ENCODE data around the gene PARP8.

Gene PARP8

DNA sequence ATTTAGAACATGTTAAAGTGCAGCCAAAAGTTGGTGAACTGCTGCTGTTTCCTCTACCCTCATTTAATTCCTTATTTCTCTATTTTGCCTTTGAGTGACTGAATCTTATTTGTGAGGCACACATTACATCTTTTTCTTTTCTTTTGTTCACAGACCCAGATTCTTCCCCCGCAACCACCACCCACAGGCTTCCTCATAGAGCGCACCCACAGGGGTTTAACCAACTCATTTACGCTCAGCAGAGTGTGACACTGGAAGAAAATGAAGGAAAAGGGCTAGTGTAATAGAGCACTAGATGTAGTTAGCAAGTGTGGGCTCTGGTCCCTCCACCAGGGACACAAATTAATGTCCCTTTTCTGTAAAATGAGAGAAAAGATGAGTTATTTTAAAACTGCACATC is 200.7 kb downstream of the PARP8 start:
- DNase-seq (ENCODE audit: insufficient read length, low spot score) (no peak), FAIRE-seq (no peak)
- TF ChIP-seq POLR2AphosphoS5 (IDR thresholded peaks at IDR 0.05; ENCODE audit: low read depth, low read length) (no peak), POU2F2 (IDR thresholded peaks at IDR 0.05; ENCODE audit: low read depth, low read length) (no peak), TAF1 (IDR thresholded peaks at IDR 0.05; ENCODE audit: low read depth, low read length) (no peak), PAX5 (IDR thresholded peaks at IDR 0.05; ENCODE audit: insufficient read depth, low read length, severe bottlenecking) (no peak), SPI1 (IDR thresholded peaks at IDR 0.05; ENCODE audit: low read depth, low read length) (no peak), POLR2A (IDR thresholded peaks at IDR 0.05; ENCODE audit: low read depth, low read length) (no peak)

GRCh38 chr5:50873595-50874277 is 207.3 kb downstream of the PARP8 start:
- TF ChIP-seq SPI1 (IDR thresholded peaks at IDR 0.05; ENCODE audit: low read depth, low read length) (no peak), PAX5 (IDR thresholded peaks at IDR 0.05; ENCODE audit: insufficient read depth, low read length, severe bottlenecking) (no peak), TAF1 (IDR thresholded peaks at IDR 0.05; ENCODE audit: low read depth, low read length) (no peak), POU2F2 (IDR thresholded peaks at IDR 0.05; ENCODE audit: low read depth, low read length) (no peak), POLR2AphosphoS5 (IDR thresholded peaks at IDR 0.05; ENCODE audit: low read depth, low read length) (no peak), POLR2A (IDR thresholded peaks at IDR 0.05; ENCODE audit: low read depth, low read length) (no peak)
- DNase-seq (ENCODE audit: insufficient read length, low spot score) (no peak), FAIRE-seq (no peak)

GRCh38 chr5:50874306-50875001 is 208.0 kb downstream of the PARP8 start:
- FAIRE-seq = no peak

DNA sequence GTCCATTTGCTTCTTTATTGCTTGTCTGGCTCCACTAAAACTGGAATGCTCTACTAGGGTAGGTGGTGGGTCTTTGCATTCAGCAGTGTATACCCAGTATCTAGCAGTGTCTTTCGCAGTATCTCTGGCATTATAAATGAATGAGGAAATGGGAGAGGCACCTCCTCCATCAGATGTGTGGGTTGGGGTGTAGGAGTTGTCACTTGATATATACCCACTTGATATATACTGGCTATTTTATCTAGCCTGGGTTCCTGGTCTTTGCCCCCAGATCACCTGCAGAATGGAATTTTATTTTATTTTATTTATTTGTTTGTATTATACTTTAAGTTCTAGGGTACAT is 208.5 kb downstream of the PARP8 start:
- FAIRE-seq = no peak
- TF ChIP-seq TAF1 (IDR thresholded peaks at IDR 0.05; ENCODE audit: low read depth, low read length) (no peak), SPI1 (IDR thresholded peaks at IDR 0.05; ENCODE audit: low read depth, low read length) (no peak), PAX5 (IDR thresholded peaks at IDR 0.05; ENCODE audit: insufficient read depth, low read length, severe bottlenecking) (no peak), POLR2AphosphoS5 (IDR thresholded peaks at IDR 0.05; ENCODE audit: low read depth, low read length) (no peak), POU2F2 (IDR thresholded peaks at IDR 0.05; ENCODE audit: low read depth, low read length) (no peak), POLR2A (IDR thresholded peaks at IDR 0.05; ENCODE audit: low read depth, low read length) (no peak)
- no peak for DNase-seq (ENCODE audit: insufficient read length, low spot score)

More at GRCh38 chr5:50874306-50875001, 208.0 kb downstream of the PARP8 start:
- DNase-seq (ENCODE audit: insufficient read length, low spot score) = no peak
- TF ChIP-seq POLR2A (IDR thresholded peaks at IDR 0.05; ENCODE audit: low read depth, low read length) (no peak), POU2F2 (IDR thresholded peaks at IDR 0.05; ENCODE audit: low read depth, low read length) (no peak)

DNA sequence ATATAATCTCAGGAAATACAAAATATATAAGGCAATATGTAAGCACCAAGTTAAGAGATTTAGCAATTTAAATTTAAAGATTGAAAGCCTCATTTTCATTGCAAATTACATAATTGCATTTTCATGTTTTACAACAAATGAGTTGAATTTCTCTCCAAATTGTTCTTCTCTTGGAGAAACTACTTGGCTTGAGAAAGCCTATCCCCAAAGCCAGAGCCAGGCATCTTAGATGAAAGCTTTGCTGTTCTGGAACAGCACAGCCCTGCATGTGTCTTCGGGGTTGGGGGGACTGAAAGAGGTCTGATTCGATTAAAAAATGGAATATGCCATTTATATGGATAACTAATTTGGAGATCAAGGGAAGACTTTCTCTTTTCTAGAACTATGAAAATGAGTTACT is 212.0 kb downstream of the PARP8 start:
- no peak for TF ChIP-seq POU2F2 (IDR thresholded peaks at IDR 0.05; ENCODE audit: low read depth, low read length)
- TF ChIP-seq TAF1 (IDR thresholded peaks at IDR 0.05; ENCODE audit: low read depth, low read length) = no peak
- TF ChIP-seq PAX5 (IDR thresholded peaks at IDR 0.05; ENCODE audit: insufficient read depth, low read length, severe bottlenecking) = no peak
- TF ChIP-seq SPI1 (IDR thresholded peaks at IDR 0.05; ENCODE audit: low read depth, low read length) = no peak
- TF ChIP-seq POLR2A (IDR thresholded peaks at IDR 0.05; ENCODE audit: low read depth, low read length) = no peak
- no peak for TF ChIP-seq POLR2AphosphoS5 (IDR thresholded peaks at IDR 0.05; ENCODE audit: low read depth, low read length)
- DNase-seq (ENCODE audit: insufficient read length, low spot score) = no peak
- FAIRE-seq = no peak

DNA sequence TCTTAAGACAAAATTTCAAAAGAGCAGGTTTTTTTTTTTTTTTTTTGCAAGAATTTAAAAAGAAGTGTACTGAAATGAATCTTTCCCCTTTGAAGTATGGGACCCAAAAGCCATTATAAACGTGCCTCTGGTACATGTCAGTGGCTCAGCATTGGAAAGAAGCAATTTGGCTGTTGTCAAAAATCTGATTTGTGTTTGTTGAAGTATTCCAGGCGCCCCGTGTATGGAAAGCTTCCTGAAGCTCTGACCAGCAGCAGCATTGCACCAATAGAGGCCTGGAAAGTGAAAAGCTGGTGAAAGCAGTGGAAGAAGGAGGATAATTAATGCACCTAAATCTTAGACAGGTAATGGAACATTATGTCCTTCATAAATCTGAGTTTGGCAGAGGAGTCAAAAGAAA is 215.0 kb downstream of the PARP8 start:
- FAIRE-seq = no peak
- no peak for TF ChIP-seq POLR2A (IDR thresholded peaks at IDR 0.05; ENCODE audit: low read depth, low read length)
- TF ChIP-seq PAX5 (IDR thresholded peaks at IDR 0.05; ENCODE audit: insufficient read depth, low read length, severe bottlenecking) = no peak
- no peak for TF ChIP-seq SPI1 (IDR thresholded peaks at IDR 0.05; ENCODE audit: low read depth, low read length)
- TF ChIP-seq POLR2AphosphoS5 (IDR thresholded peaks at IDR 0.05; ENCODE audit: low read depth, low read length) = no peak
- no peak for TF ChIP-seq TAF1 (IDR thresholded peaks at IDR 0.05; ENCODE audit: low read depth, low read length)
- no peak for TF ChIP-seq POU2F2 (IDR thresholded peaks at IDR 0.05; ENCODE audit: low read depth, low read length)
- no peak for DNase-seq (ENCODE audit: insufficient read length, low spot score)

- no peak for TF ChIP-seq SPI1 (IDR thresholded peaks at IDR 0.05; ENCODE audit: low read depth, low read length)
- TF ChIP-seq POU2F2 (IDR thresholded peaks at IDR 0.05; ENCODE audit: low read depth, low read length) = no peak
- no peak for TF ChIP-seq PAX5 (IDR thresholded peaks at IDR 0.05; ENCODE audit: insufficient read depth, low read length, severe bottlenecking)
- no peak for TF ChIP-seq POLR2AphosphoS5 (IDR thresholded peaks at IDR 0.05; ENCODE audit: low read depth, low read length)
- no peak for TF ChIP-seq POLR2A (IDR thresholded peaks at IDR 0.05; ENCODE audit: low read depth, low read length)
- no peak for TF ChIP-seq TAF1 (IDR thresholded peaks at IDR 0.05; ENCODE audit: low read depth, low read length)
- DNase-seq (ENCODE audit: insufficient read length, low spot score) (no peak), FAIRE-seq (no peak)
Observed at GRCh38 chr5:50886657-50887345, 220.4 kb downstream of the PARP8 start.

DNA sequence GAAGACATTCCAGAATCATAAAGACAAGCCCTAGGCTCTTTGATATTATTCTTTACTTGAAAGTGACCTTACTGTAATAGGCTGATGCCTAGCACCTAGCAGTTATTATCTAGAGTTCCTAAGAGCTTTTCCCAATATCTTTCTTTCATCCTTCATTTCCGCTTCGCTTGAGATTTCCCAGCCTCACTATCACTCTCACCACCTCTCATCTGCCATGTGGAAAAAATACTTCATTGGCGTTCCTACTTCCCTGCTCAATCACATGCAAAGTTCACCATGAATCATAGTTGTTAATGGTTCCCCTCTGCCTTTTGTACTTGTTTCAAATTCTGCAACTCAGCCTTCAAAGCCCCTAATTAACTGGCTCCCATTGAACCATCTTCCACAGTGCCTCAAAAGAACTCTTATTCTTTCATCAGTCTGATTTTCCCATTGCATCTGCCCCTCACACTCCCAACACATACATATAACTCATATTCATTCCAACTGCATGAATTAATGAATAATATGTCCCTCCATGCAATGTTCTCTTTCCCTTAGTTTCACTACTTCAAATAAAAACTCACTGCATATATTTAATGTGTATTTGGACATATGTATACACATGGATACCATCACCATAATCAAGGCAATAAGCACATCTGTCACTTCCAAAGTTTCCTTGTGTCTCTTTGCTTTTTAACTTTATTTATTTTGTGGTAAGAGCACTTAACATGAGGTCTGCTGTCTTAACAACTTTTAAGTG is 221.6 kb downstream of the PARP8 start:
- TF ChIP-seq POU2F2 (IDR thresholded peaks at IDR 0.05; ENCODE audit: low read depth, low read length) = no peak
- TF ChIP-seq TAF1 (IDR thresholded peaks at IDR 0.05; ENCODE audit: low read depth, low read length) = no peak
- TF ChIP-seq PAX5 (IDR thresholded peaks at IDR 0.05; ENCODE audit: insufficient read depth, low read length, severe bottlenecking) = no peak
- no peak for TF ChIP-seq POLR2A (IDR thresholded peaks at IDR 0.05; ENCODE audit: low read depth, low read length)
- TF ChIP-seq SPI1 (IDR thresholded peaks at IDR 0.05; ENCODE audit: low read depth, low read length) = no peak
- TF ChIP-seq POLR2AphosphoS5 (IDR thresholded peaks at IDR 0.05; ENCODE audit: low read depth, low read length) = no peak
- FAIRE-seq (no peak), DNase-seq (ENCODE audit: insufficient read length, low spot score) (no peak)

DNA sequence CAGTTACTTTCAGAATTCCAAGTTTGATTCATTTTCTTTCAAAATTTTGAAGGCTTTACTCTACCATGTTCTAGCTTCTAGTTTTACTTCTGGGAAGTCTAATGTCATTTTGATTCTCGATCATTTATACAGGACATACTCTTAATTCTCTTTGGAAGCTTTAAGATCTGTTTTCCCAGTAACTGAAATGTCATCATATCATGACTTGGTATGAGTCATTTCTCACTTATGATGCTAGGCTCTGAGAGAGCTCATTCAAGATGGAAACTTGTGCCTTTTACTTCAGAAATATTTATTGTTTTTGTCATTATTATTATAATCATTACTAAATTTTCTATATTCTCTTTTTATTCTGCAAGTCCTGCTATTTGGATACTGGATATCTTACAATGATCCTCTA is 222.3 kb downstream of the PARP8 start:
- TF ChIP-seq POU2F2 (IDR thresholded peaks at IDR 0.05; ENCODE audit: low read depth, low read length) (no peak), POLR2A (IDR thresholded peaks at IDR 0.05; ENCODE audit: low read depth, low read length) (no peak), PAX5 (IDR thresholded peaks at IDR 0.05; ENCODE audit: insufficient read depth, low read length, severe bottlenecking) (no peak), TAF1 (IDR thresholded peaks at IDR 0.05; ENCODE audit: low read depth, low read length) (no peak), SPI1 (IDR thresholded peaks at IDR 0.05; ENCODE audit: low read depth, low read length) (no peak), POLR2AphosphoS5 (IDR thresholded peaks at IDR 0.05; ENCODE audit: low read depth, low read length) (no peak)
- FAIRE-seq = no peak
- DNase-seq (ENCODE audit: insufficient read length, low spot score) = no peak
